DMS153 (cell line): ENCODE measurements around the gene ZNF684.
"Not testable (repeated sequence)": the region's sequence is repeated elsewhere in the genome, so short reads cannot be mapped to it uniquely, and the experiment has no call there.

Experiments used
- DNase-seq: peaks from one replicate; lab custom pipeline; 2025; lab: John Stamatoyannopoulos, UW

Gene ZNF684

DNA sequence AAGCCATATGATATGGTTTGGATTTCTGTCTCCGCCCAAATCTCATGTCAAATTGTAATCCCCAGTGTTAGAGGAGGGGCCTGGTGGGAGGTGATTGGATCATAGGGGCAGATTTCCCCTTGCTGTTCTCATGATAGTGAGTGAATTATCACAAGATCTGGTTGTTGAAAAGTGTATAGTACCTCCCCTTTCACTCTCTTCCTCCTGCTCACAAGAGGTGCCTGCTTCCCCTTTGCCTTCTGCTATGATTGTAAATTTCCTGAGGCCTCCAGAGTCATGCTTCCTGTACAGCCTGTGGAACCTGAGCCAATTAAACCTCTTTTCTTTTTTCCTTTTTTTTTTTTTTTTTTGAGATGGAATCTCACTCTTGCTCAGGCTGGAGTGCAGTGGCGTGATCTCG lies 43.4 kb downstream of the ZNF684 start:
- not testable (repeated sequence) for DNase-seq

DNA sequence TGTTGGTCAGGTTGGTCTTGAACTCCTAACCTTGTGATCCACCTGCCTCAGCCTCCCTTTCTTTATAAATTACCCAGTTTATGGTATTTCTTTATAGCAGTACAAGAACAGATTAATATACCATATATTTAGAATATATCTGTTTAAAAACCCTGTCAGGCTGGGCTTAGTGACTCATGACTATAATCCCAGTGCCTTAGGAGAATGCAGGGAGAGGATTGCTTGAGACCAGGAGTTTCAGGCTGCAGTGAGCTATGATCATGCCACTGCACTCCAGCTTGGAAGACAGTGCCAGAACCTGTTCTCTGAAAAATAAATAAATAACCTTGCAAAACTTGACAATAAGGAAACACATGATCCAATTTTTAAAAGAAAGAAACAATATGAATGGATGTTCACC lies 43.9 kb downstream of the ZNF684 start:
- no peak for DNase-seq

DNA sequence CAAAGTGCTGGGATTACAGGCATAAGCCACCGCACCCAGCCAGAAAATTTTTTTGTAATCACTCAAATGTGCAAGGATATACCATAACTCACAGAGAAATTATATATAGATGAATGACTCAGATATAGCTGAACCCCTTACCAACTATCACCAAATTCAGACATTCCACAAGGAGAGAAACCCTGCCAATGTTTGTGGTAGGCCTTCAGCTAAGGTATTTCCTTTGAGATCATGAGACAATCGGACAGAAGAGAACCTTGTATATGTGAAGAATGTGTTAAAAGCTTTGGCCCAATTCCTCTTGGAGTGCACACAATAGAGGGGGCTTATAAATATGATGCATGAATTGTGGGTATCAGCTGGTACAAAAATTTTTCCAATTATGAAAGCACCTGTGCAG lies 50.7 kb downstream of the ZNF684 start:
- no peak for DNase-seq

DNA sequence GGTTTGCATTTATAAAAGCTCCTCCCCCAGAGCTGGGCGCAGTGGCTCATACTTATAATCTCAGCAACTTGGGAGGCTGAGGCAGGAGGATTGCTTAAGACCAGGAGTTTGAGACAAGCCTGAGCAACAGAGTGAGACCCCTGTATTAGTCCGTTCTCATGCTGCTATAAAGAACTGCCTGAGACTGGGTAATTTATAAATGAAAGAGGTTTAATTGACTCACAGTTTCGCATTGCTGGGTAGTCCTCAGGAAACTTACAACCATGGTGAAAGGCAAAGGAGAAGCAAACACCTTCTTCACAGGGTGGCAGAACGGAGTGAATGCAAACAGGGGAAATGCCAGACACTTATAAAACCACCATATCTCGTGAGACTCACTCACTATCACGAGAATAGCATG lies 52.5 kb downstream of the ZNF684 start:
- no peak for DNase-seq

DNA sequence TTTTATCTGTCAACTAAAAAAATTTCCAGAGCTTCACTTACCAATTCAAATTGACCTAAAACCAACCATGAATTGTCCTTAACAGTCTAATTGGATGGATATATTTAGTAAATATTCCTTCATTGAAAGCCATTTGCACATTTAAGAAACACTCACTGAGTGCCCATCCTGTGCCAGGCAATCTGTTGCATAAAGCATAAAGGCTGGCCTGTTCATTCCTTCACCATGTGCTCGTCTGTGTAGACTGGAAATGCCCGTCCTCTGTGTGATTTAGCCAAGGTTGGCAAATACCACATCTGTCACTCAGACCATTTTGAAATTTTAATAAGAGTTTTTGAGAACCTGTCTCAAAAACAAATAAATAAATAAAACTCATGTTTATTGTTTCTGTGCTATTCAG lies 57.1 kb downstream of the ZNF684 start:
- no peak for DNase-seq

DNA sequence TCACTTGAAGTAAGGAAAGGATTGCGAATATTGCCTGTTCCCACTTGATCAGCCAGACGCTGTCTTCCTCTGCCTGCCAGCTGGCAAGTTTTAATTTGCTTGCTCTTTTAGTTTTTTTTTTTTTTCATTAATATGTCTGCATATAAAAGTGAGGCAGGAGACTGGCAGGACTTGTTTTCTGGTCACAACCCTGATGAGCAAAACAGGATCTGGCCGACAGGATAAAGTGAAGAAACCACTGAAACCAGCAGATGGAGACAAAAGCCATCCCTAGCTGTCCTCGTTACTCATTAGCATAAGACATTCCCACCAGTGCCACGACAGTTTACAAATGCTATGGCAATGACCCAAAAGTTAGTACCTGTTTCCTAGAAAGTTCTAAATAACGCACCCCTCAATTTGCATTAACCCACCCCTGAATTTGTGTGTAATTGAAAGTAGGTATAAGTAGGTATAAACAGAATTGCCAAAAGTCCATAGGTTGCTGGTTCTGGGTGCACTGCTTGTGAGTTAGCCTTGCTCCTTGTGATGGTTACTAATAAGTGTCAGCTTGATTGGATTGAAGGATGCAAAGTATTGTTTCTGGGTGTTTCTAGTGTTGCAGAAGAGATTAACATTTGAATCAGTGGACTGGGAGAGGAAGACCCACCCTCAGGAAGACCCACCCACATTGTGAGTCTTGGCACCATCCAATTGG lies 60.8 kb downstream of the ZNF684 start:
- peak; percentile 38 for DNase-seq

DNA sequence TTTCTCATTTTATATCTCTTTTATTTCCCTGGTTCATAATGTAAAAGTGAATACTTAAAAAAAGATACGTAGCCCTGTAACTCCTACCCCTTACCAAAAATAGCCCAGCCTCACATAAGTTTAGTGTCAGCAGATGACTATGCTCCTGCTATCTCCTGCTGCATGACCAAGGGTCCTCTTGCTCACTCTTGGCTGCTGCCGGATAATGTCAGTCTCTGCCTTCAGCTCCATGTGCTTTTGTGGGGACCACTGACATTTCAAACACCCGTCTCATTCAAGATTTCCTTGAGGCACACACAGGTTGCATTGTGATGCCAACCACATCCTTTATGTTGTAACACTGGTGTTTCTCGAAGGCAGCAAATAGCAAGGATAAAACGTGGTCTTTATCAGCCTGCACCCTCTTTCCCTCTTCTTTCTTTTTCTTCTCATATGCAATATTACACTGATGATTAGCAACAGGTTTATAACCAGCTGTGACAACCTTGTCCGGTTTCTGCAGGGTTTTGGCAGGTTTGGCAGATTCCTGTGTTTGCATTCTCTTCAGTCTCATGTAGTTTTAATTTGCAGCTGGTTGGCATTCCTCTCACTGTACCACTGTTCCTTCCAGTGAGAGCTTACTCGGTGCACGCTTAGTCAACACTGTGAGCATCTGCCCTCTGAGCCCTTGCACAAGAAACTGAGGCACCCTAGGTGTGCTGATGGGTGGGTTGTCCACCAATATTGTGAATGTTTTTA lies 62.2 kb downstream of the ZNF684 start:
- DNase-seq = no peak

DNA sequence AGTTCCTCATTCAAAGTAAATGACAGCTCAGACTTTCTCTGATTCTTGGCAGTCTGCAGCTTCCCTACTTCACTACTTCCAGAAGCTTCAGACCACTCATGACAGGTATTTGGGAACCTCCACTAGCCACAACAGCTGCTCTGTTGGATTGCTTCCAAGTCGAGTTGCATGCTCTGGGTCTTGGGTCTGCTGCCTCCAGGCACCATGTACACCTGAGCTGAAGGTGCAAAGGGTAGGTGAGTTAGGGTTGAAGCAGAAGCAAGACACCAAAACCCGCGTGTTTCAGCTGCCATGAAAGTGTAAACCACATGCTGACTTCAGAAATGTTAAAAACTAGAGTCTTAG lies 62.7 kb downstream of the ZNF684 start:
- DNase-seq = no peak

DNA sequence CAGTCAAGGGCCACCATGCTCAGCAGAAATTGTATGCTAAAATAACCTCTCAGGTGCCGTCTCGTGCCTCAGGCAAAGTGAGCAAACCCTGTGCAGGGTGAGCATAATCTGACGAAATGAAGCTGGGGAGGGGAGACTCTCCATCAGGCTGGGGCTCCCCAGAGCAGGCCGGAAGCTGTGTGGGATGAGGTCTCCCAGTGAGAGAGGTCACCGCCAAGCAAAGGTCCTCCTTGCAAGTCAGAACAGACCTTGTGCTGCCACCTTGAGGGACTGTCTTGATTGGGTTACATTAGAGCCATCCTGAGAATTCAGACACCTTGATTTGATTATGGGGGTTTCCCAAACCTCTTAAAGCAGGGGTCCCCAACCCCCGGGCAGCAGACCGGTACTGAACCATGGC lies 64.2 kb downstream of the ZNF684 start:
- no peak for DNase-seq
